Endothelial cell of umbilical vein (primary cell): ENCODE data around the gene SLC9A9.

Experiments
- CTCF ChIP-seq, 2 donors: IDR thresholded peaks; 1 replicate in 1 of 2; 2 replicates in 1 of 2; pipeline ENCODE4 v1.5.1; 2011; ENCODE audit warnings: low read length in 2 of 2, mild to moderate bottlenecking in 2 of 2, moderate library complexity in 2 of 2, control low read depth in 1 of 2, inconsistent platforms in 1 of 2, low read depth in 1 of 2; ENCODE audit not compliant: insufficient read depth in 1 of 2; ENCODE audit errors: extremely low read depth in 1 of 2
- EZH2 ChIP-seq: IDR thresholded peaks from 2 replicates; pipeline ENCODE4 v1.6.1; 2012; ENCODE audit warnings: borderline replicate concordance, low read depth, mild to moderate bottlenecking, moderate library complexity, low read length, inconsistent platforms; ENCODE audit not compliant: severe bottlenecking
- GATA2 ChIP-seq: IDR thresholded peaks from 2 replicates; pipeline ENCODE4 v1.7.0; 2011; ENCODE audit warnings: low read depth, mild to moderate bottlenecking, moderate library complexity, mixed read lengths, low read length; ENCODE audit not compliant: insufficient read length, insufficient read depth
- JUN ChIP-seq: IDR thresholded peaks from 2 replicates; pipeline ENCODE4 v1.6.1; 2011; ENCODE audit warnings: borderline replicate concordance, low read depth; ENCODE audit not compliant: insufficient read length, insufficient read depth
- MAX ChIP-seq: IDR thresholded peaks from 2 replicates; pipeline ENCODE4 v1.6.1; 2011; ENCODE audit not compliant: insufficient read depth, insufficient read length
- MYC ChIP-seq: IDR thresholded peaks from one replicate; pipeline ENCODE4 v1.6.1; 2011; ENCODE audit warnings: mild to moderate bottlenecking, low read depth, low read length
- POLR2A ChIP-seq: IDR thresholded peaks from 2 replicates; pipeline ENCODE4 v1.6.1; 2012; ENCODE audit warnings: low read depth, mild to moderate bottlenecking, control low read depth, low read length
- POLR2AphosphoS5 ChIP-seq: IDR thresholded peaks from 2 replicates; pipeline ENCODE4 v1.6.1; 2012; ENCODE audit warnings: low read depth, mild to moderate bottlenecking, control low read depth, low read length, moderate library complexity; ENCODE audit not compliant: insufficient read depth

GRCh38 chr3:143309705-143310104 is 538.6 kb downstream of the SLC9A9 start:
- no peak for TF ChIP-seq CTCF (IDR thresholded peaks at IDR 0.05; ENCODE audit: extremely low read depth in 1 of 2, insufficient read depth in 1 of 2, low read depth in 1 of 2, low read length in 2 of 2)
- no peak for TF ChIP-seq POLR2A
- no peak for TF ChIP-seq MAX
- TF ChIP-seq MYC: no peak
- no peak for TF ChIP-seq EZH2
- TF ChIP-seq POLR2AphosphoS5: no peak
- TF ChIP-seq JUN: no peak
- TF ChIP-seq GATA2: no peak
